ENCODE results near the gene GALNT1. TPM values are rescaled to one million over a fixed set of nuclear protein-coding genes. Genes with fewer than 3 reads are reported as not detected.

Gene GALNT1
- total and polyA plus RNA-seq, 9 of the 15 experiments (the other 6 are each of a cell fraction or from before 2014, with no cell fraction given) = 14.4 to 54.1 (median 36.6) TPM

DNA sequence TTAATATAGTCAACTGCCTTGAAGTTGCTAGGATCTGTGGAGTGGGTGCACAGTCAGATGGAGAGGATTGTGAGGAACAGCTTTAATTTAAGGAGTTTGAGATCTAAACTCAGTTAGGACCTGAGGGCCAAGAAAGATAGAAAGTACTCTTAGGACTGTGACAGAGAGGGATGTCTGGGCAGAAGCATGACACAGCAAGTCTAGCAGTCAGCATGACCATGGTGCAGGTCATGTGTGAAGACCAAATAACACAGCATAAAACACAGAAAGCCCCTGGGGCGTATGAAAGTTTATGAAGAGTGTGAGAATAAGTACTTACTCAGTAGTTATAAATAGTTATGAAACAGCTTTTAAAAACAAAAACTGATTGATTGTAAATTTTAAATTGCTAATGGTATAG, 107.2 kb downstream of the GALNT1 start (continued):
- TF ChIP-seq, protein P1, sequence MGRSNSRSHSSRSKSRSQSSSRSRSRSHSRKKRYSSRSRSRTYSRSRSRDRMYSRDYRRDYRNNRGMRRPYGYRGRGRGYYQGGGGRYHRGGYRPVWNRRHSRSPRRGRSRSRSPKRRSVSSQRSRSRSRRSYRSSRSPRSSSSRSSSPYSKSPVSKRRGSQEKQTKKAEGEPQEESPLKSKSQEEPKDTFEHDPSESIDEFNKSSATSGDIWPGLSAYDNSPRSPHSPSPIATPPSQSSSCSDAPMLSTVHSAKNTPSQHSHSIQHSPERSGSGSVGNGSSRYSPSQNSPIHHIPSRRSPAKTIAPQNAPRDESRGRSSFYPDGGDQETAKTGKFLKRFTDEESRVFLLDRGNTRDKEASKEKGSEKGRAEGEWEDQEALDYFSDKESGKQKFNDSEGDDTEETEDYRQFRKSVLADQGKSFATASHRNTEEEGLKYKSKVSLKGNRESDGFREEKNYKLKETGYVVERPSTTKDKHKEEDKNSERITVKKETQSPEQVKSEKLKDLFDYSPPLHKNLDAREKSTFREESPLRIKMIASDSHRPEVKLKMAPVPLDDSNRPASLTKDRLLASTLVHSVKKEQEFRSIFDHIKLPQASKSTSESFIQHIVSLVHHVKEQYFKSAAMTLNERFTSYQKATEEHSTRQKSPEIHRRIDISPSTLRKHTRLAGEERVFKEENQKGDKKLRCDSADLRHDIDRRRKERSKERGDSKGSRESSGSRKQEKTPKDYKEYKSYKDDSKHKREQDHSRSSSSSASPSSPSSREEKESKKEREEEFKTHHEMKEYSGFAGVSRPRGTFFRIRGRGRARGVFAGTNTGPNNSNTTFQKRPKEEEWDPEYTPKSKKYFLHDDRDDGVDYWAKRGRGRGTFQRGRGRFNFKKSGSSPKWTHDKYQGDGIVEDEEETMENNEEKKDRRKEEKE (IDR thresholded peaks at IDR 0.05; ENCODE audit: borderline replicate concordance in 1 of 2, control insufficient read depth in 1 of 2, low read depth in 2 of 2, low read length in 1 of 2) = no peak
- TF ChIP-seq POLR2B (IDR thresholded peaks at IDR 0.05; ENCODE audit: low read depth, partially characterized antibody) (no peak), ELF2 (CRISPR knock-in tag; IDR thresholded peaks at IDR 0.05) (no peak), MAFF (IDR thresholded peaks at IDR 0.05; ENCODE audit: low read length) (peak; percentile 80), FUS (optimal IDR thresholded peaks at IDR 0.05; ENCODE audit: low read depth, low read length) (no peak), MCM3 (IDR thresholded peaks at IDR 0.05) (no peak), PTTG1 (tag; IDR thresholded peaks at IDR 0.05; ENCODE audit: low read depth) (no peak), NEUROD1 (IDR thresholded peaks at IDR 0.05; ENCODE audit: borderline replicate concordance, low read depth, low read length, partially characterized antibody) (no peak), NCOA6 (IDR thresholded peaks at IDR 0.05) (no peak), KLF16 (IDR thresholded peaks at IDR 0.05) (no peak), SOX6 (IDR thresholded peaks at IDR 0.05) (no peak), CXXC5 (CRISPR knock-in tag; IDR thresholded peaks at IDR 0.05) (no peak), MAFG (tag; conservative IDR thresholded peaks at IDR 0.05) (peak; percentile 91), CTBP1 (IDR thresholded peaks at IDR 0.05; ENCODE audit: borderline replicate concordance) (no peak), NELFE (IDR thresholded peaks at IDR 0.05; ENCODE audit: insufficient read depth, insufficient read length) (no peak)
- TF ChIP-seq, protein P2, sequence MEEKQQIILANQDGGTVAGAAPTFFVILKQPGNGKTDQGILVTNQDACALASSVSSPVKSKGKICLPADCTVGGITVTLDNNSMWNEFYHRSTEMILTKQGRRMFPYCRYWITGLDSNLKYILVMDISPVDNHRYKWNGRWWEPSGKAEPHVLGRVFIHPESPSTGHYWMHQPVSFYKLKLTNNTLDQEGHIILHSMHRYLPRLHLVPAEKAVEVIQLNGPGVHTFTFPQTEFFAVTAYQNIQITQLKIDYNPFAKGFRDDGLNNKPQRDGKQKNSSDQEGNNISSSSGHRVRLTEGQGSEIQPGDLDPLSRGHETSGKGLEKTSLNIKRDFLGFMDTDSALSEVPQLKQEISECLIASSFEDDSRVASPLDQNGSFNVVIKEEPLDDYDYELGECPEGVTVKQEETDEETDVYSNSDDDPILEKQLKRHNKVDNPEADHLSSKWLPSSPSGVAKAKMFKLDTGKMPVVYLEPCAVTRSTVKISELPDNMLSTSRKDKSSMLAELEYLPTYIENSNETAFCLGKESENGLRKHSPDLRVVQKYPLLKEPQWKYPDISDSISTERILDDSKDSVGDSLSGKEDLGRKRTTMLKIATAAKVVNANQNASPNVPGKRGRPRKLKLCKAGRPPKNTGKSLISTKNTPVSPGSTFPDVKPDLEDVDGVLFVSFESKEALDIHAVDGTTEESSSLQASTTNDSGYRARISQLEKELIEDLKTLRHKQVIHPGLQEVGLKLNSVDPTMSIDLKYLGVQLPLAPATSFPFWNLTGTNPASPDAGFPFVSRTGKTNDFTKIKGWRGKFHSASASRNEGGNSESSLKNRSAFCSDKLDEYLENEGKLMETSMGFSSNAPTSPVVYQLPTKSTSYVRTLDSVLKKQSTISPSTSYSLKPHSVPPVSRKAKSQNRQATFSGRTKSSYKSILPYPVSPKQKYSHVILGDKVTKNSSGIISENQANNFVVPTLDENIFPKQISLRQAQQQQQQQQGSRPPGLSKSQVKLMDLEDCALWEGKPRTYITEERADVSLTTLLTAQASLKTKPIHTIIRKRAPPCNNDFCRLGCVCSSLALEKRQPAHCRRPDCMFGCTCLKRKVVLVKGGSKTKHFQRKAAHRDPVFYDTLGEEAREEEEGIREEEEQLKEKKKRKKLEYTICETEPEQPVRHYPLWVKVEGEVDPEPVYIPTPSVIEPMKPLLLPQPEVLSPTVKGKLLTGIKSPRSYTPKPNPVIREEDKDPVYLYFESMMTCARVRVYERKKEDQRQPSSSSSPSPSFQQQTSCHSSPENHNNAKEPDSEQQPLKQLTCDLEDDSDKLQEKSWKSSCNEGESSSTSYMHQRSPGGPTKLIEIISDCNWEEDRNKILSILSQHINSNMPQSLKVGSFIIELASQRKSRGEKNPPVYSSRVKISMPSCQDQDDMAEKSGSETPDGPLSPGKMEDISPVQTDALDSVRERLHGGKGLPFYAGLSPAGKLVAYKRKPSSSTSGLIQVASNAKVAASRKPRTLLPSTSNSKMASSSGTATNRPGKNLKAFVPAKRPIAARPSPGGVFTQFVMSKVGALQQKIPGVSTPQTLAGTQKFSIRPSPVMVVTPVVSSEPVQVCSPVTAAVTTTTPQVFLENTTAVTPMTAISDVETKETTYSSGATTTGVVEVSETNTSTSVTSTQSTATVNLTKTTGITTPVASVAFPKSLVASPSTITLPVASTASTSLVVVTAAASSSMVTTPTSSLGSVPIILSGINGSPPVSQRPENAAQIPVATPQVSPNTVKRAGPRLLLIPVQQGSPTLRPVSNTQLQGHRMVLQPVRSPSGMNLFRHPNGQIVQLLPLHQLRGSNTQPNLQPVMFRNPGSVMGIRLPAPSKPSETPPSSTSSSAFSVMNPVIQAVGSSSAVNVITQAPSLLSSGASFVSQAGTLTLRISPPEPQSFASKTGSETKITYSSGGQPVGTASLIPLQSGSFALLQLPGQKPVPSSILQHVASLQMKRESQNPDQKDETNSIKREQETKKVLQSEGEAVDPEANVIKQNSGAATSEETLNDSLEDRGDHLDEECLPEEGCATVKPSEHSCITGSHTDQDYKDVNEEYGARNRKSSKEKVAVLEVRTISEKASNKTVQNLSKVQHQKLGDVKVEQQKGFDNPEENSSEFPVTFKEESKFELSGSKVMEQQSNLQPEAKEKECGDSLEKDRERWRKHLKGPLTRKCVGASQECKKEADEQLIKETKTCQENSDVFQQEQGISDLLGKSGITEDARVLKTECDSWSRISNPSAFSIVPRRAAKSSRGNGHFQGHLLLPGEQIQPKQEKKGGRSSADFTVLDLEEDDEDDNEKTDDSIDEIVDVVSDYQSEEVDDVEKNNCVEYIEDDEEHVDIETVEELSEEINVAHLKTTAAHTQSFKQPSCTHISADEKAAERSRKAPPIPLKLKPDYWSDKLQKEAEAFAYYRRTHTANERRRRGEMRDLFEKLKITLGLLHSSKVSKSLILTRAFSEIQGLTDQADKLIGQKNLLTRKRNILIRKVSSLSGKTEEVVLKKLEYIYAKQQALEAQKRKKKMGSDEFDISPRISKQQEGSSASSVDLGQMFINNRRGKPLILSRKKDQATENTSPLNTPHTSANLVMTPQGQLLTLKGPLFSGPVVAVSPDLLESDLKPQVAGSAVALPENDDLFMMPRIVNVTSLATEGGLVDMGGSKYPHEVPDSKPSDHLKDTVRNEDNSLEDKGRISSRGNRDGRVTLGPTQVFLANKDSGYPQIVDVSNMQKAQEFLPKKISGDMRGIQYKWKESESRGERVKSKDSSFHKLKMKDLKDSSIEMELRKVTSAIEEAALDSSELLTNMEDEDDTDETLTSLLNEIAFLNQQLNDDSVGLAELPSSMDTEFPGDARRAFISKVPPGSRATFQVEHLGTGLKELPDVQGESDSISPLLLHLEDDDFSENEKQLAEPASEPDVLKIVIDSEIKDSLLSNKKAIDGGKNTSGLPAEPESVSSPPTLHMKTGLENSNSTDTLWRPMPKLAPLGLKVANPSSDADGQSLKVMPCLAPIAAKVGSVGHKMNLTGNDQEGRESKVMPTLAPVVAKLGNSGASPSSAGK (IDR thresholded peaks at IDR 0.05) = peak; percentile 63; the same call in 1 of the 2 replicates

Data from K562 (cell line).